Endothelial cell of hepatic sinusoid (primary cell): ENCODE measurements around the gene KDR.

ENCODE experiments used
- in situ Hi-C: cut with HindIII; loops from 2 replicates; pipeline ENCODE4 v1.10.0; 2017; ENCODE audit warnings: low sequenced_read_pairs

KDR gene

GRCh38 chr4:55032179-55032578 is 93.2 kb downstream of the KDR start:
- in situ Hi-C loops = no loop called here

GRCh38 chr4:55031158-55031557 is 94.2 kb downstream of the KDR start:
- in situ Hi-C loops = no loop called here

GRCh38 chr4:55030589-55030988 is 94.8 kb downstream of the KDR start:
- in situ Hi-C loops = no loop called here

- in situ Hi-C loops = no loop called here
Measured at GRCh38 chr4:55029821-55030503, 95.4 kb downstream of the KDR start.

- in situ Hi-C loops = no loop called here
Measured at GRCh38 chr4:55029321-55029720, 96.1 kb downstream of the KDR start.
